ENCODE data around the gene NTN4.

- TF ChIP-seq CTCF (IDR thresholded peaks at IDR 0.05) (no peak), MAX (IDR thresholded peaks at IDR 0.05; ENCODE audit: low read depth) (no peak), GABPA (IDR thresholded peaks at IDR 0.05; ENCODE audit: low read depth) (no peak), CHD2 (IDR thresholded peaks at IDR 0.05; ENCODE audit: low read length, partially characterized antibody) (no peak), GATA2 (CRISPR knock-in tag; IDR thresholded peaks at IDR 0.05) (no peak), EP300 (IDR thresholded peaks at IDR 0.05; ENCODE audit: borderline replicate concordance in 1 of 2, low read depth in 1 of 2, low read length in 1 of 2) (no peak), FOXM1 (IDR thresholded peaks at IDR 0.05; ENCODE audit: low read depth) (no peak)
These were observed 6.3 kb downstream of the NTN4 start for GRCh38 chr12:95784286-95784685.
